Smooth muscle cell (in vitro differentiated cells): ENCODE measurements around the gene INSL4. TPM values are rescaled to one million over a fixed set of nuclear protein-coding genes. Genes with fewer than 3 reads are reported as not detected.

Source experiments
- DNase-seq: peaks from one replicate; lab custom pipeline; 2025; ENCODE audit not compliant: unreplicated experiment; lab: John Stamatoyannopoulos, UW
- H2AFZ ChIP-seq: fragments of 200-600 bp; sonication (generic); 2 replicates; pipeline ENCODE4 v1.6.0; 2016; ENCODE audit warnings: antibody characterized with exemption, low read depth, mild to moderate bottlenecking
- H3F3A ChIP-seq: fragments of 200-600 bp; sonication (generic); 2 replicates; pipeline ENCODE4 v1.6.0; 2017; ENCODE audit warnings: antibody characterized with exemption, low read depth
- H3K27ac ChIP-seq: fragments of 200-600 bp; sonication (generic); 2 replicates; pipeline ENCODE4 v1.5.1; 2016; ENCODE audit warnings: low read depth, mild to moderate bottlenecking
- H3K27me3 ChIP-seq: fragments of 200-600 bp; sonication (generic); 2 replicates; pipeline ENCODE4 v1.6.1; 2016; ENCODE audit warnings: low read depth, mild to moderate bottlenecking
- H3K36me3 ChIP-seq: fragments of 200-600 bp; sonication (generic); 2 replicates; pipeline ENCODE4 v1.5.1; 2016; ENCODE audit warnings: low read depth
- H3K4me1 ChIP-seq: fragments of 200-600 bp; sonication (generic); 2 replicates; pipeline ENCODE4 v1.5.1; 2016; ENCODE audit warnings: low read depth
- H3K4me2 ChIP-seq: fragments of 200-600 bp; sonication (generic); 2 replicates; pipeline ENCODE4 v1.6.0; 2016; ENCODE audit warnings: mild to moderate bottlenecking
- H3K4me3 ChIP-seq: fragments of 200-600 bp; sonication (generic); 2 replicates; pipeline ENCODE4 v1.5.1; 2016; ENCODE audit warnings: mild to moderate bottlenecking
- H3K79me2 ChIP-seq: fragments of 200-600 bp; sonication (generic); 2 replicates; pipeline ENCODE4 v1.6.0; 2016; ENCODE audit warnings: low read depth, mild to moderate bottlenecking
- H3K9ac ChIP-seq: fragments of 200-600 bp; sonication (generic); 2 replicates; pipeline ENCODE4 v1.6.0; 2016; ENCODE audit warnings: low read depth
- H3K9me3 ChIP-seq: fragments of 200-600 bp; sonication (generic); replicated peaks from 2 replicates; pipeline ENCODE4 v1.5.1; 2016; ENCODE audit warnings: low read depth
- H4K20me1 ChIP-seq: fragments of 200-600 bp; sonication (generic); 2 replicates; pipeline ENCODE4 v1.6.0; 2016; ENCODE audit warnings: low read depth
- CTCF ChIP-seq: fragments of 200-600 bp; sonication (generic); IDR thresholded peaks from 2 replicates; pipeline ENCODE4 v1.5.1; 2017; ENCODE audit warnings: borderline replicate concordance, mild to moderate bottlenecking, antibody characterized with exemption; ENCODE audit not compliant: insufficient read depth, poor library complexity, severe bottlenecking
- WGBS: methylation state at CpG from one replicate; pipeline ENCODE4 v1.1.7; 2016; ENCODE audit warnings: low lambda C conversion rate; 5-methylcytosine and 5-hydroxymethylcytosine counted together
- polyA plus RNA-seq: library from polyadenylated mRNA; unstranded; fragments of >200 nt; fragmentation: Nextera tagmentation; extraction: Ambion mirVana; gene quantifications from 2 replicates; pipeline ENCODE4 v1.2.1, GENCODE V29; 2016
- total RNA-seq: library from RNA; depleted of rRNA; stranded (reverse); fragments of >200 nt; gene quantifications from 2 replicates; pipeline ENCODE4 v1.2.3, GENCODE V29; 2014

INSL4 gene
- total and polyA plus RNA-seq, 2 experiments from 2014 or later: 0.18 to 0.21 TPM

DNA sequence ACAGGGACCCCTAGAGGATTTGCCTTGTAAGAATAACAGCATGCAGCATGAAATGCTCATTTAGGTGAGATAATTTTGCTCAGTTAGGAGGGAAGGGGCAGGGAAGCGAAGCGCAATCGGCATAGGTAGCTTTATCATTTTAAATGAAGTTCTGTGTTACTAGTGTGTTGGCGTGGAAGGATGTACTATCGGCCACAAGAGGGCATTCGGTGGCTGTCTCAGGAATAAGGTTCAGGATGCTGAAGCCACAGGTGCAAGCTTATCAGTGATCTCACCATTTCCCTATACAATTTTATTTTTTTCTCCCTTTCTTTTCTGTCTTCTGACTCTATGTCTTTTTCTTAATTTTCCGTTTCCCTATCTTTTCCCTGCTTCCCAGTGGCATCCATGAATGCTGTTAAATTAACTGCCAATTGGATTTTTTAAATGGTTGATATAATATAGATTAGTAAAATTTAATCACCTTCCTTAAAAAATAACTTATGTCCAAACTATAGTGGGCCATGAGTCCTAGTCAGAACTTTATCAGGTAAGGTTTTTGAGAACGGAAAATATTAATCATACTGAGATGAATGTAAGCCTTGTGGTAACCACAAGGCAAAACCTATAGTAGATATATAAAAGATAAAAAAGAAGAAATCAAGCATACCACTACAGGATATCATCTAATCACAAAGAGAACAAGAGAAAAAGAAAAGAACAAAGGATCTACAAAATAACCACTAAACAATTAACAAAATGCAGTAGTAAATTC, 44.6 kb upstream of the INSL4 start:
- no peak for DNase-seq
- no peaks in the 10 kb centered on the region for H3K36me3 ChIP-seq
- TF ChIP-seq CTCF: peak; percentile 65
- H3K4me2 ChIP-seq: no peak overlapping the region
- no peaks in the 10 kb centered on the region for H3K79me2 ChIP-seq
- H4K20me1 ChIP-seq: no peaks in the 10 kb centered on the region
- no peaks in the 10 kb centered on the region for H3F3A ChIP-seq
- H3K9ac ChIP-seq: no peak overlapping the region
- no peak overlapping the region for H2AFZ ChIP-seq
- no peaks in the 10 kb centered on the region for H3K9me3 ChIP-seq
- H3K4me3 ChIP-seq: no peak overlapping the region
- no peaks in the 10 kb centered on the region for H3K27me3 ChIP-seq
- WGBS: 36% methylated on average over 8 of the region's 8 CpGs
- no peak overlapping the region for H3K27ac ChIP-seq
- H3K4me1 ChIP-seq: no peaks in the 10 kb centered on the region

GRCh38 chr9:5188060-5188984, 42.9 kb upstream of the INSL4 start:
- Histone ChIP-seq H3F3A (no peaks in the 10 kb centered on the region), H3K36me3 (no peaks in the 10 kb centered on the region), H2AFZ (no peak overlapping the region), H3K9me3 (no peaks in the 10 kb centered on the region), H3K4me1 (no peaks in the 10 kb centered on the region), H3K4me2 (no peak overlapping the region), H3K79me2 (no peaks in the 10 kb centered on the region), H3K9ac (no peak overlapping the region), H3K27me3 (no peaks in the 10 kb centered on the region), H3K4me3 (no peak overlapping the region), H4K20me1 (no peaks in the 10 kb centered on the region), H3K27ac (no peak overlapping the region)
- no peak for TF ChIP-seq CTCF
- 88% methylated on average over 10 of the region's 10 CpGs for WGBS
- DNase-seq: no peak

GRCh38 chr9:5191985-5192384, 39.2 kb upstream of the INSL4 start:
- DNase-seq: no peak
- H3K27me3 ChIP-seq: no peaks in the 10 kb centered on the region
- no peaks in the 10 kb centered on the region for H3K36me3 ChIP-seq
- whole genome bisulfite sequencing: 80% methylated on average over 3 of the region's 3 CpGs
- TF ChIP-seq CTCF: no peak
- H2AFZ ChIP-seq: no peak overlapping the region
- H3K27ac ChIP-seq: no peak overlapping the region
- H3K9ac ChIP-seq: no peak overlapping the region
- H3K79me2 ChIP-seq: no peaks in the 10 kb centered on the region
- H3F3A ChIP-seq: no peaks in the 10 kb centered on the region
- no peak overlapping the region for H3K4me2 ChIP-seq
- no peaks in the 10 kb centered on the region for H4K20me1 ChIP-seq
- H3K4me1 ChIP-seq: no peaks in the 10 kb centered on the region
- no peaks in the 10 kb centered on the region for H3K9me3 ChIP-seq
- no peak overlapping the region for H3K4me3 ChIP-seq
